SK-N-SH treated with all-trans-retinoic acid at 6 μM for 48 hours (cell line): ENCODE data around the gene PQBP1.

Experiments
- PATZ1 ChIP-seq: fragments of 250-450 bp; sonication (Bioruptor Pico); IDR thresholded peaks from 2 replicates; pipeline ENCODE4 v1.8.0; 2020; ENCODE audit warnings: mild to moderate bottlenecking, moderate library complexity, borderline replicate concordance
- ZNF565 ChIP-seq: fragments of 450-650 bp; formaldehyde crosslinking; conservative IDR thresholded peaks from 2 replicates; pipeline ENCODE4 v1.5.0; 2020; ENCODE audit warnings: low read depth, mild to moderate bottlenecking, moderate library complexity

GRCh38 chrX:48933757-48934156 lies 36.0 kb downstream of the PQBP1 start:
- TF ChIP-seq ZNF565 (CRISPR knock-in tag) (no peak), PATZ1 (no peak)
